Liver (tissue), 9 donors: Measurements from ENCODE around the gene RPL10A. TPM values are rescaled to one million over a fixed set of nuclear protein-coding genes. Genes with fewer than 3 reads are reported as not detected.

Experiments used
- DNase-seq: peaks from one replicate; pipeline ENCODE4 v3.0.0-alpha.2; 2017; ENCODE audit warnings: low spot score
- H3K27ac ChIP-seq, 2 donors: one replicate each; pipeline ENCODE4 v1.7.0; 2013; ENCODE audit warnings: inconsistent platforms in 2 of 2, low read length in 2 of 2, control low read depth in 1 of 2, low read depth in 1 of 2, mild to moderate bottlenecking in 1 of 2
- H3K27me3 ChIP-seq, 4 donors: one replicate each; pipeline versions ENCODE4 v1.6.1 to v1.7.0; 2013; ENCODE audit warnings: low read length in 3 of 4, inconsistent platforms in 1 of 4, mild to moderate bottlenecking in 1 of 4, moderate library complexity in 1 of 4; ENCODE audit not compliant: control insufficient read depth in 4 of 4, insufficient read depth in 4 of 4
- H3K36me3 ChIP-seq, 4 donors: one replicate each; pipeline versions ENCODE4 v1.6.1 to v1.7.0; 2013; ENCODE audit warnings: low read length in 3 of 4, mild to moderate bottlenecking in 3 of 4, low read depth in 1 of 4, moderate library complexity in 1 of 4; ENCODE audit not compliant: control insufficient read depth in 4 of 4, insufficient read depth in 3 of 4
- H3K4me1 ChIP-seq, 4 donors: one replicate each; pipeline versions ENCODE4 v1.6.1 to v1.7.0; 2013; ENCODE audit warnings: low read length in 3 of 4, mild to moderate bottlenecking in 3 of 4, moderate library complexity in 1 of 4; ENCODE audit not compliant: control insufficient read depth in 4 of 4, insufficient read depth in 4 of 4
- H3K4me3 ChIP-seq, 3 donors: one replicate each; pipeline versions ENCODE4 v1.6.1 to v1.7.0; 2013; ENCODE audit warnings: low read length in 3 of 3, control low read depth in 1 of 3, low read depth in 1 of 3, mild to moderate bottlenecking in 1 of 3
- H3K9ac ChIP-seq, 2 donors: one replicate each; pipeline ENCODE4 v1.7.0; 2013; ENCODE audit warnings: low read length in 2 of 2, mild to moderate bottlenecking in 2 of 2, moderate library complexity in 2 of 2, control low read depth in 1 of 2, low read depth in 1 of 2
- H3K9me3 ChIP-seq, 4 donors: one replicate each; pipeline versions ENCODE4 v1.6.1 to v1.7.0; 2013; ENCODE audit warnings: low read length in 3 of 4; ENCODE audit not compliant: control insufficient read depth in 4 of 4
- CTCF ChIP-seq: fragments of 150-350 bp; IDR thresholded peaks from 2 replicates; pipeline ENCODE4 v1.5.1; 2017; ENCODE audit warnings: improper control_type of control experiment, low read depth, low read length; ENCODE audit not compliant: missing input control
- EGR1 ChIP-seq, 2 donors: IDR thresholded peaks; 2 replicates each; pipeline ENCODE4 v1.6.1; 2016 to 2018; ENCODE audit warnings: antibody characterized with exemption in 2 of 2, low read depth in 2 of 2
- FOXA1 ChIP-seq: IDR thresholded peaks from 2 replicates; pipeline ENCODE4 v1.6.1; 2016; ENCODE audit warnings: antibody characterized with exemption
- HNF4A ChIP-seq, 2 donors: conservative IDR thresholded peaks; 2 replicates each; pipeline ENCODE4 v1.6.1; 2016; ENCODE audit warnings: antibody characterized with exemption in 2 of 2, mild to moderate bottlenecking in 2 of 2
- HNF4G ChIP-seq: IDR thresholded peaks from 2 replicates; pipeline ENCODE4 v1.6.1; 2016; ENCODE audit warnings: antibody characterized with exemption
- MAX ChIP-seq: IDR thresholded peaks from 2 replicates; pipeline ENCODE4 v1.6.1; 2016; ENCODE audit warnings: antibody characterized with exemption
- NR2F2 ChIP-seq: IDR thresholded peaks from 2 replicates; pipeline ENCODE4 v1.6.1; 2016; ENCODE audit warnings: antibody characterized with exemption
- REST ChIP-seq: IDR thresholded peaks from 2 replicates; pipeline ENCODE4 v1.6.1; 2016; ENCODE audit warnings: antibody characterized with exemption, mild to moderate bottlenecking
- RXRA ChIP-seq, 2 donors: IDR thresholded peaks; 2 replicates each; pipeline ENCODE4 v1.6.1; 2017 to 2018; ENCODE audit warnings: antibody characterized with exemption in 2 of 2, mild to moderate bottlenecking in 1 of 2
- TAF1 ChIP-seq: conservative IDR thresholded peaks from 2 replicates; pipeline ENCODE4 v1.6.1; 2016; ENCODE audit warnings: antibody characterized with exemption, mild to moderate bottlenecking
- YY1 ChIP-seq: IDR thresholded peaks from 2 replicates; pipeline ENCODE4 v1.6.1; 2016; ENCODE audit warnings: antibody characterized with exemption, mild to moderate bottlenecking
- ZBTB33 ChIP-seq: IDR thresholded peaks from 2 replicates; pipeline ENCODE4 v1.6.1; 2016; ENCODE audit warnings: antibody characterized with exemption
- WGBS: extraction: QIAGEN DNeasy Blood & Tissue Kit; methylation state at CpG from one replicate; pipeline ENCODE4 v1.1.7; 2013; 5-methylcytosine and 5-hydroxymethylcytosine counted together
- polyA plus RNA-seq, 2 donors: library from polyadenylated mRNA; stranded (reverse) in 1 of 2; unstranded in 1 of 2; fragments of 200-250 nt in 1 of 2; fragments of >200 nt in 1 of 2; fragmentation: Nextera tagmentation in 1 of 2; extraction: Ambion mirVana in 1 of 2; gene quantifications; one replicate each; pipeline versions ENCODE4 v1.2.1 to v1.2.3, GENCODE V29; 2013 to 2015
- total RNA-seq, 2 donors: library from RNA; depleted of rRNA; stranded (reverse); fragments of >200 nt; gene quantifications; one replicate each; pipeline ENCODE4 v1.2.3, GENCODE V29; 2014
- donor health status: healthy.
- donor health status: healthy.
- donor health status: healthy.
- donor health status: healthy.
- donor health status: healthy.

The RPL10A gene
- total and polyA plus RNA-seq, 4 donors: 213 to 1,235 (median 528) TPM

- TF ChIP-seq EGR1 (IDR thresholded peaks at IDR 0.05; ENCODE audit: low read depth in 2 of 2) (no peak), ZBTB33 (no peak), FOXA1 (no peak)
Observed at GRCh38 chr6:35474131-35474941, 6.1 kb downstream of the RPL10A start (continued).

- Histone ChIP-seq H3K27me3 (no peaks in the 10 kb centered on the region), H3K9me3 (no peaks in the 10 kb centered on the region), H3K4me3 (no peak overlapping the region), H3K27ac (no peak overlapping the region), H3K4me1 (peaks cover 0 to 11% (median 8%) of the 10 kb centered on the region in 4 donors), H3K9ac (no peak overlapping the region), H3K36me3 (peaks cover 5 to 52% (median 19%) of the 10 kb centered on the region in 4 donors)
- TF ChIP-seq HNF4A (conservative IDR thresholded peaks at IDR 0.05) (no peak), REST (no peak), RXRA (IDR thresholded peaks at IDR 0.05) (no peak), MAX (no peak), NR2F2 (no peak), ZBTB33 (no peak), TAF1 (no peak), HNF4G (no peak), EGR1 (IDR thresholded peaks at IDR 0.05; ENCODE audit: low read depth in 2 of 2) (no peak), FOXA1 (no peak), CTCF (no peak), YY1 (no peak)
- DNase-seq: no peak
- 96% methylated on average over 20 of the region's 20 CpGs for WGBS
Observed at GRCh38 chr6:35474942-35475570, 6.9 kb downstream of the RPL10A start.
